Prostate gland (tissue), 2 donors: ENCODE results near the gene PIM3. TPM values are rescaled to one million over a fixed set of nuclear protein-coding genes. Genes with fewer than 3 reads are reported as not detected.
A peak's percentile ranks its signal among the peaks of the same experiment; 100 is the strongest.

ENCODE experiments used
- DNase-seq: peaks from one replicate; pipeline ENCODE4 v3.0.0-alpha.2; 2019; ENCODE audit warnings: low spot score
- H3K27ac ChIP-seq, 2 donors: fragments of 200-600 bp; sonication (generic); 2 replicates each; pipeline ENCODE4 v1.5.1; 2017 to 2019
- H3K27me3 ChIP-seq: fragments of 200-600 bp; sonication (generic); replicated peaks from 2 replicates; pipeline ENCODE4 v1.5.1; 2019; ENCODE audit not compliant: insufficient read depth
- H3K36me3 ChIP-seq, 2 donors: fragments of 200-600 bp; sonication (generic); 1 replicate in 1 of 2; 2 replicates in 1 of 2; pipeline versions ENCODE4 v1.5.1 to v1.8.1; 2017 to 2019
- H3K4me1 ChIP-seq: fragments of 200-600 bp; sonication (generic); replicated peaks from 2 replicates; pipeline ENCODE4 v1.5.1; 2019
- H3K4me3 ChIP-seq, 2 donors: fragments of 200-600 bp; sonication (generic); 2 replicates each; pipeline ENCODE4 v1.5.1; 2017 to 2019
- H3K9me3 ChIP-seq: fragments of 200-600 bp; sonication (generic); 2 replicates; pipeline ENCODE4 v1.5.1; 2017
- CTCF ChIP-seq, 4 experiments: fragments of 200-600 bp in 2 of 4; fragments of 450-650 bp in 2 of 4; sonication (generic) in 2 of 4; IDR thresholded peaks; 1 replicate in 3 of 4; 2 replicates in 1 of 4; pipeline ENCODE4 v1.5.1; 2016 to 2019; ENCODE audit warnings: antibody characterized with exemption in 4 of 4, mild to moderate bottlenecking in 2 of 4, moderate library complexity in 2 of 4
- POLR2A ChIP-seq: fragments of 450-650 bp; IDR thresholded peaks from one replicate; pipeline ENCODE4 v1.6.1; 2016; ENCODE audit warnings: antibody characterized with exemption, mild to moderate bottlenecking
- POLR2AphosphoS5 ChIP-seq: sonication (generic); formaldehyde crosslinking; IDR thresholded peaks from one replicate; pipeline ENCODE4 v1.6.1; 2017; ENCODE audit warnings: antibody characterized with exemption
- WGBS: methylation state at CpG from one replicate; pipeline ENCODE4 v1.1.5; 2018; 5-methylcytosine and 5-hydroxymethylcytosine counted together
- intact Hi-C: fragments of 100-400 bp; cut with DNase I; formaldehyde crosslinking; loops from one replicate; pipeline ENCODE4 v1.14.2; 2022
- microRNA-seq: library from miRNA; unstranded; fragments of <30 nt; microRNA quantifications from one replicate; pipeline ENCODE4, GENCODE V29; 2016
- small RNA-seq, 2 donors: library from RNA; depleted of rRNA; stranded (forward); fragments of <200 nt; gene quantifications; one replicate each; pipeline ENCODE3, GENCODE V24; 2016
- total RNA-seq, 2 donors: library from RNA; depleted of rRNA; stranded (reverse); fragments of >200 nt; gene quantifications; one replicate each; pipeline ENCODE4 v1.1.0, GENCODE V29; 2016

Gene PIM3
- total RNA-seq, 2 donors from 2014 or later: 126 to 183 TPM

- Histone ChIP-seq H3K36me3 (no peaks in the 10 kb centered on the region), H3K27me3 (peaks cover 19% of the 10 kb centered on the region), H3K9me3 (no peaks in the 10 kb centered on the region), H3K27ac (no peak overlapping the region), H3K4me3 (no peak overlapping the region), H3K4me1 (peaks cover 18% of the 10 kb centered on the region)
- intact Hi-C loops: no loop called here
- TF ChIP-seq POLR2A: no peak
- TF ChIP-seq POLR2AphosphoS5: no peak
- TF ChIP-seq CTCF (IDR thresholded peaks at IDR 0.05): no peak
- 9% methylated on average over 36 of the region's 61 CpGs for WGBS
- no peak for DNase-seq
Observed at GRCh38 chr22:50010676-50011446, 50.3 kb downstream of the PIM3 start.

GRCh38 chr22:50011447-50012210, 51.1 kb downstream of the PIM3 start:
- Histone ChIP-seq H3K9me3 (no peaks in the 10 kb centered on the region), H3K27me3 (peaks cover 19% of the 10 kb centered on the region), H3K36me3 (no peaks in the 10 kb centered on the region), H3K4me3 (no peak overlapping the region), H3K4me1 (peaks cover 16% of the 10 kb centered on the region), H3K27ac (no peak overlapping the region)
- DNase-seq: no peak
- intact Hi-C loops: no loop called here
- TF ChIP-seq POLR2A (no peak), POLR2AphosphoS5 (no peak), CTCF (IDR thresholded peaks at IDR 0.05) (no peak)
- WGBS: 63% methylated on average over 18 of the region's 18 CpGs

- Histone ChIP-seq H3K9me3 (no peaks in the 10 kb centered on the region), H3K36me3 (no peaks in the 10 kb centered on the region), H3K27me3 (peaks cover 19% of the 10 kb centered on the region), H3K4me3 (no peak within 1 kb of the TSS), H3K27ac (no peak within 1 kb of the TSS), H3K4me1 (peaks cover 13% of the 10 kb centered on the region)
- no peak for TF ChIP-seq POLR2A
- no peak for TF ChIP-seq CTCF (IDR thresholded peaks at IDR 0.05)
- TF ChIP-seq POLR2AphosphoS5: no peak
- WGBS: 71% methylated on average over 28 of the region's 29 CpGs
- no peak for DNase-seq
- intact Hi-C loops: no loop called here
Observed at GRCh38 chr22:50012211-50013181, 51.9 kb downstream of the PIM3 start, which contains the start of gene IL17REL. Gene IL17REL (minus strand): TSS chr22:50012765. CDS start chr22:50012646, 119 bp downstream.

Small RNAs within 50 kb of the gene (microRNA-seq; reads per million reads assigned to microRNA genes)
- gene MIR6821: 1.8 reads per million, percentile 26 among the genes with 10 or more reads in this experiment

Small RNAs within 50 kb of the gene (small RNA-seq; reads per million reads assigned to genes)
- gene MIR6821: 0 to 0.20 reads per million in 2 donors

Other genes starting within 250 kb of the PIM3 start
- 10 to 100 TPM; 40.3 to 74.2 TPM for gene BRD1, start 132.9 kb upstream of the PIM3 start, total RNA-seq
- 10 to 100 TPM; 10.4 to 11.2 TPM for gene ZBED4, start 106.9 kb upstream of the PIM3 start, total RNA-seq
- 10 to 100 TPM; 26.1 to 33.6 TPM for gene ALG12, start 42.3 kb upstream of the PIM3 start, total RNA-seq
- gene CRELD2, start 42.1 kb upstream of the PIM3 start, total RNA-seq: 10 to 100 TPM; 55.1 to 70.1 TPM
- gene IL17REL, start 52.0 kb downstream of the PIM3 start, total RNA-seq: under 1 TPM in 1 of 2 donors, not detected in 1; 0.68 TPM
- under 1 TPM in 1 of 2 donors, not detected in 1; 0.74 TPM for gene TTLL8, start 97.5 kb downstream of the PIM3 start, total RNA-seq
- 1 to 10 TPM in 1 of 2 donors, under 1 TPM in 1; 0.68 to 1.1 TPM for gene MLC1, start 124.7 kb downstream of the PIM3 start, total RNA-seq
- 10 to 100 TPM in 1 of 2 donors, under 1 TPM in 1; 0.36 to 18.9 TPM for gene MOV10L1, start 129.2 kb downstream of the PIM3 start, total RNA-seq
- 1 to 10 TPM; 7.5 to 9.5 TPM for gene PANX2, start 210.0 kb downstream of the PIM3 start, total RNA-seq
- 10 to 100 TPM; 39.1 to 43.1 TPM for gene TRABD, start 225.1 kb downstream of the PIM3 start, total RNA-seq
- 10 to 100 TPM; 51.8 to 58.5 TPM for gene SELENOO, start 240.2 kb downstream of the PIM3 start, total RNA-seq